Measurements from ENCODE around the gene PPP1R15A.
A peak's percentile ranks its signal among the peaks of the same experiment; 100 is the strongest.

Gene PPP1R15A

GRCh38 chr19:48835734-48836088, 36.5 kb upstream of the PPP1R15A start:
- peak overlapping the region; percentile 85 to 88 for H3K27ac ChIP-seq
- TF ChIP-seq CTCF (IDR thresholded peaks at IDR 0.05): peak; percentile 74
- peak; percentile 93 for DNase-seq (ENCODE audit: low spot score)
- H3K4me3 ChIP-seq: peak overlapping the region; percentile 68

GRCh38 chr19:48836089-48837017, 35.9 kb upstream of the PPP1R15A start, which contains the start of gene HSD17B14:
Gene HSD17B14 (minus strand): TSS chr19:48836491. CDS start chr19:48836411, 80 bp downstream.
- Histone ChIP-seq H3K4me3 (peak within 1 kb of the TSS; percentile 68), H3K27ac (peak within 1 kb of the TSS; percentile 85 to 88)
- DNase-seq (ENCODE audit: low spot score): no peak
- no peak for TF ChIP-seq CTCF (IDR thresholded peaks at IDR 0.05)

GRCh38 chr19:48837051-48837524, 35.1 kb upstream of the PPP1R15A start:
- peak; percentile 93 for DNase-seq (ENCODE audit: low spot score)
- no peak for TF ChIP-seq CTCF (IDR thresholded peaks at IDR 0.05)
- H3K4me3 ChIP-seq: peak overlapping the region; percentile 68
- H3K27ac ChIP-seq: peak overlapping the region; percentile 85 to 88

GRCh38 chr19:48837687-48838086, 34.5 kb upstream of the PPP1R15A start:
- no peak for DNase-seq (ENCODE audit: low spot score)
- no peak for TF ChIP-seq CTCF (IDR thresholded peaks at IDR 0.05)
- Histone ChIP-seq H3K27ac (peak overlapping the region; percentile 85 to 88), H3K4me3 (peak overlapping the region; percentile 68)

GRCh38 chr19:48841047-48841446, 31.2 kb upstream of the PPP1R15A start:
- no peak for DNase-seq (ENCODE audit: low spot score)
- Histone ChIP-seq H3K4me3 (no peak overlapping the region), H3K27ac (no peak overlapping the region)
- no peak for TF ChIP-seq CTCF (IDR thresholded peaks at IDR 0.05)

GRCh38 chr19:48841571-48841970, 30.6 kb upstream of the PPP1R15A start:
- Histone ChIP-seq H3K27ac (no peak overlapping the region), H3K4me3 (no peak overlapping the region)
- no peak for DNase-seq (ENCODE audit: low spot score)
- no peak for TF ChIP-seq CTCF (IDR thresholded peaks at IDR 0.05)

GRCh38 chr19:48842789-48843162, 29.4 kb upstream of the PPP1R15A start:
- no peak overlapping the region for H3K27ac ChIP-seq
- no peak for DNase-seq (ENCODE audit: low spot score)

More at GRCh38 chr19:48842789-48843162, 29.4 kb upstream of the PPP1R15A start:
- no peak overlapping the region for H3K4me3 ChIP-seq
- TF ChIP-seq CTCF (IDR thresholded peaks at IDR 0.05): peak; percentile 80
